Stimulated activated CD4-positive, alpha-beta T cell treated with anti-CD3 and anti-CD28 coated beads, Interleukin-15, amount 100 ng/mL, for 24 hours (primary cell): ENCODE results near the gene MGLL.

Experiments used
- DNase-seq: peaks from one replicate; pipeline ENCODE4 v3.0.0-alpha.2; 2020

Gene MGLL

DNA sequence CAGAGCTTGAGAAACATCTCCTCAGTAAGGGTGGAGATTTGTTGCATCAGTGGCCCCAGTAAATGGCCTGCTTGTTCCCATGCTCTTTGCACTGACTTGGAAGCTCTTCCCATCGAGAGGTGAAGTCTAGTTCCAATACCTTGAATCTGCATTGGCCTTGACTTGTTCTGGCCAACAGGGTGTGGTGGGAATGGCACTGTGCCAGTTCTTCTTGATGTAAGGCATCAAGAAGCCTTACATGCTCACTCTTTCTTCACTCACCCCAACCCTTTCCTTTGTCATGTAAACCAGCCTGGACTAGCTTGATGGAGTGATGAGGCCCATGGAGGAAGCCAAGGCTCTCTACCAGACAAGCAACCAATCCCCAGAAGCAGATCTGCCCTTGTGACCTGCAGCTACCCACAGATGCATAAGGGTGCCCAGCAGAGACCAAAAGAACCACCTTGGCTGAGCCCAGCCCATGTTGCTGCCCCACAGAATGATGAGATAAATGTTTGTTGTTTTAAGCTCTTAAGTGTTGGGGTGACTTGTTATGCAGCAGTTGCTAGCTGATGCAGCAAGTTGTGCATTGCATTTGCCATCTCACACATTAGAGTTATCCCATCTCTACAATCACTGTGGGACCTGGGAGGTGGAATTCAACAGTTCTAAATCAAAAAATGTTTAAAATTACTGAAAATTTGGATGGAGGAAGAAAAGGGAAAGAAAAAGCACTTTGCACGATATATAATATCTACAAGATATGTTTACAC, 11.1 kb upstream of the MGLL start:
- no peak for DNase-seq

DNA sequence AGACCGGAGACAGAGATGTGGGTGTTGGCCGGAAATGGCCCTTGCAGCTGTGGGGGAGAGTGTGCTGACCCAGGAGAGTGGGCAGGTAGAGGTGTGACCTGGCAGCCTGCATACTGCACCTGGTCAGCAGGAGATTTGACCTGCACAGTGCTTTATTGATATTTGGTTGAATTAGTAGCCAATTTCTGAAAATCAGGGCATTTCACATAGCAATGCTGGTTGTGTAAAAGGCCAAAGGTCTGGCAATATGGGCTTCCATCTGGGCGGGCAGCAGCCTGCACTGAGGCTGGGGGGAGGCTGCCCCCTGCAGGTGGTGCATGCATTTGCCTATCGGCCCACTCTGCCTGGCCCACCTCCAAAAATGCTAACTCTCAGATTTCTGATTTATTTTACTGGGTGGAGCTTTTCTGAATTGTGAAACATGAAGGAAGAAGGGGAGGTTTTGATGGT, 9.4 kb upstream of the MGLL start:
- DNase-seq = peak; percentile 46

DNA sequence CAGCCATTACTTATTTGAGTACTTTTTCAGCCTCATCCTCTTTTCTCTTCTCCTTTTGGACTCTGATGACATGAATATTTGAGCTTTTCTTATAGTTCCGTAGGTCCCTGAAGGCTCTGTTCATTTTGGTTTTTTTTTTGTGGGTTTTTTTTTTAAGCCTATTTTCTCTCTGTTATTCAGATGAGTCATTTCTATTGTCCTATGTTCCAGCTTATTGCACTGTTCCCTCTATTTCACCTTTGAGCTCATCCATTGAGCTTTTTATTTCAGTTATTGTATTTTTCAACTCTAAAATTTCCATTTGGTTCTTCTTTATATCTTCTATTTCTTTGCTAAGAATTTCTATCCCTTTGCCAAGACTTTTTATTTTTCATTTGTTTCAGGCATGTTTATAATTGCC, 7.2 kb upstream of the MGLL start:
- DNase-seq = no peak

DNA sequence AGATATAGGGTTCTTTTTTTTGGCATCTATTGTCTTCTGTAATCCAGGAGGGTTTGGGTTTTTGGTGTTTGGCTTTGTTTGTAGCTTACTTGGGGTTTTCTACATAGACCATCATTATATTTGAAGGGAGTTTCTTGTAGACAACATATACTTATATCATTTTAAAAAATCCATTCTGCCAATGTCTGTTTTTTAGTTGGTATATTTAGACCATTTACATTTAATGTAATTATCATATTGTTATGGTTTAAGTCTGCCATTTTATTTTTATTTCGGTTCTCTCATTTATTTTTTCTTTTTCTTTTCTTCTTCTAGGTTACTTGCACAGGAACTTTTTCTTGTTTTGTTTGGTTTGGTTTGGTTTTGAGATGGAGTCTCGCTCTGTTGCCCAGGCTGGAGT, 5.5 kb upstream of the MGLL start:
- DNase-seq = no peak

DNA sequence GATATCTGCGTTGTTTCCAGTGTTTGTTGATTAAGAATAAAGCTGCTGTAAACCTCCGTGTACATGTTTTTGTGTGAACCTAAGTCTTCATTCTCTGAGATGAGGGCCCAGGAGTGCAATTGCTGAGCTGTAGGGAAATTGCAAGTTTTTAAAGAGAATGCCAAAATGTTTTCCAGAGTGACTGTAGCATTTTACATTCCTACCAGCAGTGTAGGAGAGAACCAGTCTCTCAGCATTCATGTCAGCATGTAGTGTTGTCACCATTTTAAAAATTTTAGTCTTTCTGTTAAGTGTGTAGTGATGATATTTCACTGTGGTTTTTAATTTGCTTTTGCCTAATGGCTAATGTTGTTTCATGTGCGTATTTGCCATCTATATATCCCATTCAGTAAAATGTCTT, 3.4 kb upstream of the MGLL start:
- no peak for DNase-seq

DNA sequence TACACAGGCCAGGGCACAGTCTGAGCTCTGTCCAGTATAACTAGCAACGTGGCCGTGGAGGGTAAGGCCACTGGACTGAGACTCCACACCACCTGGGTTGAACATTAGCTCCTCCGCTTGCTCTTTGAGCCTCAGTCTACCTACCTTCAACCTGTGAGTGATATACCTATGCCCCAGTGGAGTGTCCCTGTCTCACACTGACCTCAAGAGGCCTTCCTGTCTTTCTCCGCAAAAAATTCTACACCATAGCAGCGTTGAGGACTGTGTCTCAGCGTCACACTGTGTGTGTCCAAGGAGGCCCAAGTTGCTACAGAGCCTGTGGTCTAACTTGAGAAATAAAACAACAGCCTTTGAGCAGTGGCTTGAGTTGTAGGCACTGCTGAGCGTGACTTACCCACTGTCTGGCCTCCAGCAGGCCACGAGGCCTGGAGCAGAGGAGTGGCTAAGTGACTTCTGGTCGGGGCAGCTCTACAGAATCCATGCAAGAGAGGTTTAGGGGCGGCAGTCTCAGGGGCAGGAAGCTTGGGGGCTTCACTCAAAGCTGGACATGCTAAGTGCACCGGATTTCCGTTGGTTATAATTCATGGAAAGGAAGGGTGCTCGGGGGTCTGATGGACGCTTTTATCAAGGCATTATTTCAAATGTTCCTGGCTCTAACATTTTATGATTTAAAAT, 2.0 kb upstream of the MGLL start:
- no peak for DNase-seq

DNA sequence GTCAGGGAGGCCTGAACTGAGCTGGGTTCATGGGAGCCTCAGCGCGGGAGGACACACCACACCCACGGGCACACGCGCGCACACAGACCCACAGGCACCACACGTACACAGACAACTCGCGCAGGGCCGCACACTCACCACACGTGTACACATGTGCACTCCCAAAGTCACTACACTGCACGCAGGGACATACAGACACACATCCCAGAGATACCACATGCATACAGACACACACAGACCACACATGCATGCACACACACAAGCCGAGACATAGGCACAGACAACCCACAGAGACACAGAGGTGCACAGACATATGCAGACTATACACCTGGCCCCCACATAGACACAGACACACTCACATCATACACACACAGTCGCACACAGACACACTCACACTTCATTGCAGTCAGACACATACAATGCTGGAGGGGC, 1.1 kb upstream of the MGLL start:
- no peak for DNase-seq

DNA sequence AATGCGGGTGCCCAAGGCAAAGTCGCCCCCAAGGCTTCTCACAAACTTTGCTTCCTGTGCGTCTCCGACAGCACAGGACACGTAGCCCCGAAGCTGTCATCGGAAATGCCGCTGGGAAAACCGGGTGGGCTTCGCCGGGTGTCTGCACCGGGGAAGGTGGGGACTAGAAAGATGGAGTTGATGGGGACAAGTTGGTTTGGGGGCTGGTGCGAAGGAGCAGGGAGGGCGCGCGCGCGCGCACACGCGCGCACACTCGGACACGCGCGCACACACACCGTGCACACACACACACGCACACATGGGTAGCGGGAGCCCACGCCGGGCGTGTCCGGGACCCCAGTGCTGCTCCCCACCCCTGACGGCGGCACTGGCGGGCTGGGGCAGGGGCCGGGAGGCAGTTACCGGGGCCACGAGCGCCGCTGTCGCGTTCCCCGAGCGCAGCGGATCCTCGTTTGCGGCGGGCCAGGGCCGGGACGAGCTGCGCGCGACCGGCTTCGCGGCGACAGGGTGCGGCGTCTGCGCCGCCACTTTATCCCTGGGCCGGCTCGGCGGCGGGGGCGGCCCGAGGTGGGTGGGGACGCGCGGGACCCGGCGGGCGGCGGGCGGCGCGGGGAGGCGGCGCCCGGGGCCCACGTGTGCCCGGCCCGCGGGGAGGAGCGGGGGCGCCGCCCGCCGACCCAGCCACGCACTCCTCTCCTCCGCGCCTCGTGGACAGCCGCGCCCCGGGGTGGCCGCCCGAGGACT, 539 bp upstream of the MGLL start:
- peak; percentile 23 for DNase-seq

DNA sequence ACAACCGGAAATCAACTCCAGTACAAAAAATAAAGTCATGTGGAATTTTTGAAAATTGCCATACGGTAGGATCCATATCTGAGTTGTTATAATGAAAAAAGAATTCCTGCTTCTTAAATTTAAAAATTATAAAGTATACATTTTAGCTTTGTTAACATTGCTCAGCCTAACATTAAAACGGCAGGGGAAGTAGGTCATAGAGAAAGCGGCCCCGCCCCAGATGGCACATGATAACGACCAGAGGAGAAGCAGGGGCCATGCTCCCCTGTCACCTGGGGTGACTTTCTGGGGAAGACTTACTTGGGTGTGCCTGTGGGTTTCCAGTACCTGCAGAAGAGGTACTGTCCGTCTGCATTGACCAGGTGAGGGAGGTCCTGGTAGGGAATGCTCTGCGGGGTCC, 921 bp downstream of the MGLL start:
- peak; percentile 18 for DNase-seq

DNA sequence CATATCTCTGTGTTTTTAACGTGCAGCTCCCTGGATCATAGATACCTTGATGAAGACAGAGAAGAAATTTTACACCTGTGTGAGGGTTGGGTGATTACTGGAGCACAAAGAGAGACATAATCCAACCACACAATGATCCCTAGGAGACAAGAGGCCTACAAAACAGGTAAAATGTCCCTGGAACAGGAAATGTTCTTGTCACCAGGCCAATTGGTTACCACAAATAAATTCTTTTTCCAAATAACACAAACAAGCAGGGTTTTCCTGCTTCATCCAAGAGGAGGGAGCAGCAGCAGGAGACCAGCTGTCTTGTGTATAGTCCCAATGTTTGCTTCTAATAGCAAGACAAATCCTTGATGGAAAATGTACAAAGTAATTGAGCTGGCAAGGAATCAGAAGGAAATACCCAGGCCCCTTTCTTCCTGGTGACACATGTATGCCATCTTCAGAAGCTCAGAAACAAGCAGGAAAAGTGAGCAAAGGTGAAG, 1.4 kb downstream of the MGLL start:
- no peak for DNase-seq

DNA sequence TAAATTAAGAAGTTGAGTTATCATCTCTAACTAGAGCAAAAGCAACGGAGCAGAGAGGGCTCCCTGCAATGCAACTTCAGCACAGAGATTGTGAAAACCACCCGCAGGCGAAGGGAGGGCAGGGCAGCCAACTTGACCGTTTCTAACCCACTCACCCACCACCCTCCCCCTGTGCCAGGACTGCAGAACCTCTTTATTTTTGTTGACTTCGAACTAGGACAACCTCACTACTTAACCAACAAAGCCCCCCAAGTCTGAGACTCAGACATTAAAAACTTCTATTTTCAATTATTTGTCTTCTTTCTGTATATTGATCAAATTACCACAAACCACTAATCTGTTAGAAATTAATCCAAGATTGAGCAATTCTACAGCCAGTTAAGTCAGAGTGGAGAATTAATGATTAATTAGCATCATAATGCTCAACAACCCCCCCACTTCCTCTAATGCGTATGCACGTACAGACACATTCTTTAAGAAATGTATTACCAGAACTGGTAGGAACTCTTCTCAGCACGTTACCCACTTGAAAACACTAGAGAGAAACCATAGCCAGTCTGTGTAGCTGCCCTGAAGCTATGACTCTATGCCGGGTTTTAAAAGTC, 2.0 kb downstream of the MGLL start:
- no peak for DNase-seq

DNA sequence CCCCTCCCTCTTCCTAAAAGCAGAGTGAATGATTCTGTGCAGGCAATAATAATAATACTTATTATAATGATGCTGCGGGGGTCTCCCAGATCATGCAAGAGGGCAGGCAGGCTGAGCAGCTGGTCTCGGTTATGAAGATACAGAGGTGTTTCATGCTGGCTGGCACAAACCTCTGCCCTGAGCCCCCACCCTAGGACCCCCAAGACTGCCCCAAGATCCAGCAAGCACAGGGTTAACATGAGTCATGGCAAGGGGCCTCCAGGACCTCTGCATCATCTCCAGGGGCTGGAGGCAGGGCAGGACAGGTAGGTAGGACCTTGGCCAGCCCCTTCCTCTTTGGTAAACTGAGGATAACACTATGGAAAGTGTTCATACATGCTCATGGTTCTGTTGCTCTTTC, 2.7 kb downstream of the MGLL start:
- DNase-seq = no peak

DNA sequence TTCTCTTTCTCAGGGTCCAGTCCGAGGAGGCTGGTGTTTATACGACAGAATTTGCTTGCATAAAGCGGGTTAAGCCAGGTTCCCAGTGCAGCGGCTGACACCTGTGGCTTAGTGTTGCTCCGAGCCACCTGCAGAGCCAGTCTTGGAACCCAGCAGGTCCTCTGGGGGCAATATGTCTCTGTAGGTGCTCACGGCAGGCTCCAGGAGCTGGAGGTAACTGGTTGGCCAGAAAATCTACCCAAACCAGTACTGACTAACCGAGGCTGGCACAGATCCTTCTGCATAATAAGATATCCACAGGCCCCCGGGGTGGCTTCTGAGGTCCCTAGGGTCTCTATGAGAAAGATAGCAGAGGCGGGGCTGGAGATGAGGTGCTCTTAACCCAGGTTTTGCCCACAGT, 3.2 kb downstream of the MGLL start:
- DNase-seq = no peak

DNA sequence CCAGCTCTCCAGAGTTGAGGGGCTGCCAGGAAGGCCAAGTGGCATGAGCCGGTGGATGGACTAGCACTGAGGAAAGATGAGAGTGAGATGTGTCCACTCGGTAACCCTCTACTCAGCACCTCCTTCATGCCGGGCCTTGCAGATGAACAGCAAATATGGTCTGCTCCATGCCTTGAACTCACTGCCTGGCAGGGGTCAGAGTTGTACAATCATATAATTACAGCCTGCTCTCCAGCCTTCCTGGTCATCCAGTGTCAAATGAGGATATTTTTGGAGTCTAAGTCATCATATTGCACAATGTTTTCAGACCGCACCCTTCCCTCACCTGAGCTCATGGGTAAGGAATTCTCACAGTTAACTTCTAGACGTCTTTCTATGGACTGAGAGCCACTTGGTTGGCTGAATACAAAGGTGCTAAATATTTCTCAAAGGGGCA, 4.9 kb downstream of the MGLL start:
- no peak for DNase-seq

DNA sequence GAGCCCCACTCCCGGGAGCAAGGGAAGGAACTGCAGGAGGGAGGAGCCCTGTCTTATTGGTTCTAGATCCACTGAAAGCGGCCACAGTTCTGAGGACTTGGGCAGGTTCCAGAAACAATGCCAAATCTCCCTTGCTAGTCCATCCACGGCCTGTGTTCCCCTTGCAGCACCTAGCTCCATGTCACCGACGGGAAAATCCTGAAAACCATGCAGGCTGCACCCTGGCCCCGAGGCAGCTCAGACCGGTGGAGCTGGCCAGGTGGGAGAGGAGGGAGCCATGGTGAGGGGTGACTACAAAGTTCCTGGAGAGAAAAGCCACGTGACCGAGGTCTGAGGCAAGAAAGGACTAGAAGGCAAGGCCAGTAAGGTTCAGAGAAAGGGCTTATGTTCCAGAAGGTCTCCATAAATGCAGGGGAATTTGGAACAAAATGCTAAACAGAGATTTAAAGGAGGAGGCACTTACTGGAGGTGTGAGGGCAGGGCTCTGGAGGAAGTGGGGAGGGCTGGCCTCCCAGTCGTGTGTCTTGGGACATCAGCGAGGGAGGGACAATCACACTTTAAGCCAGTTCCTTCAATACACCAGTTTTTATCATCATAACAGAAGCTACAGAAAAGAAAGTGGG, 5.4 kb downstream of the MGLL start:
- no peak for DNase-seq

DNA sequence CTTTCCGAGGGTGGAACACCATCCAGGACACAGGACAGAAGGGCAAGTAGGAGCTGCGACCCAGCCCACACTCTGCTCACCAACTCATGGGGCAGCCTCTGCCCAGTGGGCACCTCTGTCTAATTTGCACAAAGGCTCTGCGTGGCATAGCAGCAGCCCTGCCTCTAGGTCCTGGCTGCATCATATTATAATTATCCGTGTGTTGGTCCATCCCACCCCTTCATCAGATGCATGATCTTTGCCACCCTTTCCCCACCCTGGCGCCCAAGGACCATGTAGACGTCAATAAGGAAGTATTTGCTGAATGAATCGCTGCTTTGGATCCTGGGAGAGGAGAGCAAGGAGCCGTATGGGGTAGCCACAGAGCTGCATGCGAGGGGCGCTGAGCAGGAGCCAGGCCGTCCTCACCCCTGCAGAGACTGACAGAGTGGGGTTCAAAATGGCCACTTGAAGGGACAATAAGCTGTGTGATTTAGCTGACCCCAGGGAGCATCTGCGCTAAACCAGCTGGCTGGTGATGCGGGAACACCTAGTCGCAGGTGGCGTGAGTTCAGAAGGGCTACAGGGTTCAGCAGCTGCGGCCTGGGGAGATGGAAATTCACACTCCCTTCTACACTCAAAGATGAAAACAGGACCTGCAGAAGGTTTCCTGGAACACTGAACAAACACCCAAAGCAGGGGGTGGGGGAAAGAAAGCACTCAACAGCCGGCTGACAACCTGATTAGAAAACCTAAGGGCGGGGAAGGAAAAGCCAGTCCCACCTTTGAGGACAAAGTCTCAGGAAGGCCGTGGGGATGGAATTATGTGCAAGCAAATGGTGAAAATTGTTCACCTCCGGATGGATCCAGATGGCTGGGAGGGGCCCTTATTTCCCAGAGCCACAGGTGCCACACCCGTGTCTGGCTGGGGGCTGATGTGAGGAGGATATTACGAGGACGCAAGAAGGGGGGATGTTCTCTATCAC, 6.4 kb downstream of the MGLL start:
- no peak for DNase-seq

DNA sequence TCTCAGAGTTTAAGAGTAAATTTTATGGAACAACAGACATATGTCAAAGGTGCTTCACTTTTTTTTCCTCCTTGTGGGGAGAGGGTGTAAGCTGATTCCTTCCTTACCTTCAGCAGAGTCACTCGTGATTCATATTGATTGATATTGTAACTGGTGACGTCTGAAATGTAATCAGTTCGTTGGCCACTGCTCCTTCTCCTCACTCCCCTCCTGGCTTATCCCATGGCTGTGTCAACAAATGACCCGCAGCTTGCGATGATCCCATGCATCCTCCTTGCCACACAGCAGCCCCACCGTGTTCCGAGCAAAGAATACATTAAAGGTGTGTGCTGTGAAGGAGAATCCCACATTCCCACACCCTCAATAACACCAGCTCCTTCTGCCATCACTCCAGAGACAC, 7.3 kb downstream of the MGLL start:
- DNase-seq = no peak

DNA sequence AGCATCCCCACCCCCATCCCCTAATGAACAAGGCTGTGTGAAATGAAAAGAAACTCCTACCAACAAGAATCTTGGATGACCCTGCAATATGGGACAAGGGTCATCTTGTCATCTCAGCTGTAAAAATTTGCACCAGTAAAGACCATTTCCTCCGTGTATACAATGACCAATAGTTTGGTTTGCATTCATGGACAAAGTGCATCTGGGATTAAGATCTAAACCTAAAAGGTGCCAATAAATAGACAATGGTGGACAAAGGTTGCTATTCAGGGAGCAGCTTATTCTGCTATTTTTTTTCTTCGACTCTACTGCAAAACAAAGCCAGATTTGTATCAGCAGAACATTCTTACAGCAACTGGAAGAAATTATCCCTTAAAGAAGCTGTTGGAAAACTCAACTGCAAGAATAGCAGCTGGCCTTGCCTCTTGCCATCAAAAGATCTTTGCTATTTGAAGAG, 8.0 kb downstream of the MGLL start:
- no peak for DNase-seq

DNA sequence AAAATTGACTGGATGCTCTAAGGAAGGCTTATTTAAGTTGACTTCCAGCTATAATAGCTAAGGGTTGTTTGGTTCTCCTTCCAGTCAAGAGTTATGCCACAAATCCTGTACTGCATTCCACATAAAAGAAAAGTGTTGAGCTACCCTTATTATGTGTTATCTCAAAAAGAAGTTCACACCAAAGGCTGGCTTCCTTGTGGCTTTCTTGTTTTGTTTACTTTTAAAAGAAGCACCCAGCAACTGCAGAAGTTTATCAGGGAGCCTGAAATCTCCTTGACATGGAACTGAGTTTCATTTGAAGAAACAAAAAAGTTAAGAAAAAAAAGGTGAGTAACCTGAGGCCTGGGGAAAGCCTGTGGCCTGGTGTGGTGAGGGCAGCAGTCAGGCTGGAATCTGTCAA, 10.2 kb downstream of the MGLL start:
- DNase-seq = no peak

DNA sequence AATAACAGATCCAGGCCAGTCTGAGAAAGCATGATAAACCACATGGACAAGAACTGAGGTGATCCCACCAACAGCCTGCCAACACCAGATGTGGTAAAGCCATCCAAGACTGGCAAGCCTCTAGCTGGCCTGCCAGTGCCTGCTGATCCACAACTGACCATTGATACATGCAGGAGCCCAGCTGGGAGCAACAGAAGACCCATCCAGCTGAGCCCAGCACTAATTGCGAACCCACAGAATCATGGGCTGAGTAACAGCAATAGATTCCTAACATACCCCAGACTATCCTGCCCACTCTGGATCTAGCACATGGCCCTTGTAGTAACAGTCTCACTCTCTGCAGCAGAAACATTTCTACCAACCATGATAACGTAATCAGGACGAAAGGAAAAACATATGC, 10.6 kb downstream of the MGLL start:
- DNase-seq = no peak

DNA sequence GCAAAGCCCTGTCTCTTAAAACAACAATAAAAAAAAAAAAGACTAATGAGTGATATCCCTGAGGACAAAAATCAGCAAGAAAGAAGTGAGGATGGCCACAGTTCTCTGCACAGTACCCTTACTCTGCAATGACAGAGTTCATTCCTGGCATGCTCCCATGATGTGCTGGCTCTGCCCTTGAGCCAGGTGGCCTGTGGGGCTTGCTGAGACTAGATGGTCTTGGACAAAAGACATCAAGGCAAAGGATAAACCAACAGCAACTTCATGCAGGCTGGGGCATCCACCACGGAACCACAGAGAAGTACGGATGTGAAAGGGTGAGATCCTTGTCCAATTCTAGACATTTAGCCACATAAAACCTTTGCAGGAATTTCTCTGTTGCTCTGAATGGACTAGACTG, 12.7 kb downstream of the MGLL start:
- DNase-seq = no peak

DNA sequence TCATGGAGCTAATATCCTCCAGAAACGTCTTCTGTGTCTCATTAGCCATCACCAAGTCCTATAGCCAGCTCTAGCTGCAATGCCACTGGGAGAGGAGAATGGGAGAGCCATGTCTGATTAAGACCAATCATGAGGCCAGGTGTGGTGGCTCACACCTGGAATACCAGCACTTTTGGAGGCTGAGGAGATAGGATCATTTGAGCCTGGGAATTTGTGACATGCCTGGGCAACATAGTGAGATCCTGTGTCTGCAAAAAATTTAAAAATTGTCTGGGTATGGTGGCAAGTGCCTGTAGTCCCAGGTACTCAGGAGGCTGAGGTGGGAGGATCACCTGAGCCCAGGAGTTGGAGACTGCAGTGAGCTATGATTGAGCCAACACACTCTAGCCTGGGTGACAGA, 13.1 kb downstream of the MGLL start:
- DNase-seq = no peak
